HG03175 (cell line): ENCODE data around the gene PLK4.

ENCODE experiments used
- ATAC-seq: cut with Tn5 transposase; IDR thresholded peaks from one replicate; pipeline ENCODE4 v1.9.1; 2021; ENCODE audit warnings: mild to moderate bottlenecking, moderate library complexity; ENCODE audit not compliant: unreplicated experiment

Gene PLK4

GRCh38 chr4:127880763-127881562, at the start of gene PLK4:
PLK4 (plus strand) TSS chr4:127880893; CDS start chr4:127881135, 242 bp downstream.
- ATAC-seq: peak; percentile 95

- ATAC-seq: peak; percentile 85
Observed at GRCh38 chr4:127832585-127832984, 48.1 kb upstream of the PLK4 start.

- ATAC-seq: no peak
Observed at GRCh38 chr4:127843704-127844600, 36.7 kb upstream of the PLK4 start.

GRCh38 chr4:127844601-127845116, 36.0 kb upstream of the PLK4 start:
- no peak for ATAC-seq

GRCh38 chr4:127846061-127846460, 34.6 kb upstream of the PLK4 start:
- no peak for ATAC-seq

- no peak for ATAC-seq
Observed at GRCh38 chr4:127846765-127847164, 33.9 kb upstream of the PLK4 start.

- no peak for ATAC-seq
Observed at GRCh38 chr4:127849505-127850234, 31.0 kb upstream of the PLK4 start.

GRCh38 chr4:127852661-127853060, 28.0 kb upstream of the PLK4 start:
- no peak for ATAC-seq

- ATAC-seq: peak; percentile 11
Observed at GRCh38 chr4:127856196-127856812, 24.4 kb upstream of the PLK4 start.

- peak; percentile 92 for ATAC-seq
Observed at GRCh38 chr4:127856813-127857447, 23.8 kb upstream of the PLK4 start.

- no peak for ATAC-seq
Observed at GRCh38 chr4:127857641-127858040, 23.1 kb upstream of the PLK4 start.

GRCh38 chr4:127868196-127868595, 12.5 kb upstream of the PLK4 start:
- ATAC-seq: no peak

GRCh38 chr4:127870281-127870680, 10.4 kb upstream of the PLK4 start:
- ATAC-seq: no peak

GRCh38 chr4:127870688-127871087, 10.0 kb upstream of the PLK4 start:
- ATAC-seq: no peak

- no peak for ATAC-seq
Observed at GRCh38 chr4:127875791-127876190, 4.9 kb upstream of the PLK4 start.

- ATAC-seq: peak; percentile 35
Observed at GRCh38 chr4:127881563-127881864, 821 bp downstream of the PLK4 start.

GRCh38 chr4:127888559-127888958, 7.9 kb downstream of the PLK4 start:
- no peak for ATAC-seq

GRCh38 chr4:127889903-127890302, 9.2 kb downstream of the PLK4 start:
- no peak for ATAC-seq

GRCh38 chr4:127896069-127896468, 15.4 kb downstream of the PLK4 start:
- no peak for ATAC-seq

- ATAC-seq: no peak
Observed at GRCh38 chr4:127896528-127896927, 15.8 kb downstream of the PLK4 start.
